ENCODE measurements around the gene TTC34. TPM values are rescaled to one million over a fixed set of nuclear protein-coding genes. Genes with fewer than 3 reads are reported as not detected.

The TTC34 gene
- total RNA-seq, 2 experiments from 2014 or later = 0.79 to 0.81 TPM

- DNase-seq = no peak
- CTCF ChIA-PET = no interaction called here
- ATAC-seq = no peak
- POLR2A ChIA-PET = no interaction called here
- TF ChIP-seq CTCF (IDR thresholded peaks at IDR 0.05) = no peak
- Mint-ChIP-seq H3K27me3 (peaks cover 32% of the 10 kb centered on the region), H3K9me3 (peaks cover 9% of the 10 kb centered on the region), H3K27ac (no peak overlapping the region), H3K4me1 (ENCODE audit: low read depth) (no peaks in the 10 kb centered on the region), H3K4me3 (no peak overlapping the region), H3K36me3 (ENCODE audit: low read depth) (no peaks in the 10 kb centered on the region)
- intact Hi-C loops (cut with micrococcal nuclease) = no loop called here
These were observed 170.1 kb downstream of the TTC34 start for GRCh38 chr1:2631136-2632050.

- no peak overlapping the region for H3K27ac Mint-ChIP-seq
- no peak for ATAC-seq
- H3K27me3 Mint-ChIP-seq = peaks cover 37% of the 10 kb centered on the region
- intact Hi-C loops (cut with micrococcal nuclease) = no loop called here
- H3K9me3 Mint-ChIP-seq = peaks cover 6% of the 10 kb centered on the region
- H3K4me1 Mint-ChIP-seq (ENCODE audit: low read depth) = no peaks in the 10 kb centered on the region
- ChIA-PET POLR2A (no interaction called here), CTCF (no interaction called here)
- H3K36me3 Mint-ChIP-seq (ENCODE audit: low read depth) = no peaks in the 10 kb centered on the region
- TF ChIP-seq CTCF (IDR thresholded peaks at IDR 0.05) = no peak
- DNase-seq = no peak
- H3K4me3 Mint-ChIP-seq = no peak overlapping the region
These were observed 170.9 kb downstream of the TTC34 start for GRCh38 chr1:2630498-2631135.

- ChIA-PET POLR2A (no interaction called here), CTCF (no interaction called here)
- peaks cover 38% of the 10 kb centered on the region for H3K27me3 Mint-ChIP-seq
- H3K36me3 Mint-ChIP-seq (ENCODE audit: low read depth) = no peaks in the 10 kb centered on the region
- intact Hi-C loops (cut with micrococcal nuclease) = no loop called here
- H3K9me3 Mint-ChIP-seq = peaks cover 6% of the 10 kb centered on the region
- no peak overlapping the region for H3K4me3 Mint-ChIP-seq
- no peaks in the 10 kb centered on the region for H3K4me1 Mint-ChIP-seq (ENCODE audit: low read depth)
- TF ChIP-seq CTCF (IDR thresholded peaks at IDR 0.05) = no peak
- DNase-seq (no peak), ATAC-seq (no peak)
- H3K27ac Mint-ChIP-seq = no peak overlapping the region
These were observed 171.6 kb downstream of the TTC34 start for GRCh38 chr1:2629627-2630497.

- ATAC-seq (peak; percentile 17), DNase-seq (no peak)
- Mint-ChIP-seq H3K27ac (no peak overlapping the region), H3K27me3 (peaks cover 42% of the 10 kb centered on the region), H3K36me3 (ENCODE audit: low read depth) (no peaks in the 10 kb centered on the region), H3K9me3 (peaks cover 6% of the 10 kb centered on the region), H3K4me3 (no peak overlapping the region), H3K4me1 (ENCODE audit: low read depth) (no peaks in the 10 kb centered on the region)
- ChIA-PET CTCF (no interaction called here), POLR2A (no interaction called here)
- no peak for TF ChIP-seq CTCF (IDR thresholded peaks at IDR 0.05)
- intact Hi-C loops (cut with micrococcal nuclease) = no loop called here
These were observed 172.4 kb downstream of the TTC34 start for GRCh38 chr1:2628933-2629626.
